Endodermal cell (in vitro differentiated cells): ENCODE data around the gene MPST. TPM values are rescaled to one million over a fixed set of nuclear protein-coding genes. Genes with fewer than 3 reads are reported as not detected.

ENCODE experiments used
- DNase-seq: peaks from one replicate; pipeline ENCODE4 v3.0.0-alpha.2; 2017
- H3K27ac ChIP-seq: 2 replicates; pipeline ENCODE4 v1.5.1; 2013; ENCODE audit warnings: mild to moderate bottlenecking, low read depth, low read length, moderate library complexity
- H3K27me3 ChIP-seq: 2 replicates; pipeline ENCODE4 v1.6.1; 2013; ENCODE audit warnings: mild to moderate bottlenecking, low read length, moderate library complexity; ENCODE audit not compliant: insufficient read depth, control insufficient read depth, poor library complexity, severe bottlenecking
- H3K36me3 ChIP-seq: 2 replicates; pipeline ENCODE4 v1.7.0; 2013; ENCODE audit warnings: mild to moderate bottlenecking, low read length, moderate library complexity; ENCODE audit not compliant: control insufficient read depth, insufficient read depth
- H3K4me1 ChIP-seq: one replicate; pipeline ENCODE4 v1.7.0; 2013; ENCODE audit warnings: low read length; ENCODE audit not compliant: control insufficient read depth, insufficient read depth
- H3K4me3 ChIP-seq: 2 replicates; pipeline ENCODE4 v1.5.1; 2013; ENCODE audit warnings: mild to moderate bottlenecking, low read length, moderate library complexity
- H3K9ac ChIP-seq: 2 replicates; pipeline ENCODE4 v1.6.1; 2013; ENCODE audit warnings: mild to moderate bottlenecking, low read length, moderate library complexity; ENCODE audit not compliant: poor library complexity, severe bottlenecking; ENCODE audit errors: extremely low read depth
- H3K9me3 ChIP-seq: 2 replicates; pipeline ENCODE4 v1.6.1; 2013; ENCODE audit warnings: mild to moderate bottlenecking, low read length, moderate library complexity; ENCODE audit not compliant: control insufficient read depth
- H3K27ac Mint-ChIP-seq: 2 replicates; pipeline ENCODE4 v1.8.0; 2020; ENCODE audit warnings: mixed read lengths
- H3K27me3 Mint-ChIP-seq: 2 replicates; pipeline ENCODE4 v1.8.0; 2021; ENCODE audit warnings: mild to moderate bottlenecking, mixed read lengths; ENCODE audit not compliant: insufficient read depth
- H3K36me3 Mint-ChIP-seq: 2 replicates; pipeline ENCODE4 v1.8.0; 2020; ENCODE audit warnings: low read depth, mixed read lengths
- H3K4me1 Mint-ChIP-seq: 2 replicates; pipeline ENCODE4 v1.8.0; 2020; ENCODE audit warnings: mixed read lengths
- H3K4me3 Mint-ChIP-seq: 2 replicates; pipeline ENCODE4 v1.8.0; 2020; ENCODE audit warnings: mild to moderate bottlenecking, moderate library complexity, mixed read lengths
- H3K9me3 Mint-ChIP-seq: 2 replicates; pipeline ENCODE4 v1.8.0; 2020; ENCODE audit warnings: mild to moderate bottlenecking, mixed read lengths
- CTCF ChIP-seq: fragments of 200-600 bp; sonication (generic); conservative IDR thresholded peaks from 2 replicates; pipeline ENCODE4 v1.5.0; 2021; ENCODE audit warnings: antibody characterized with exemption, mild to moderate bottlenecking
- WGBS, 2 experiments: methylation state at CpG; one replicate each; pipeline versions ENCODE4 v1.1.5 to v1.1.7; 2013; ENCODE audit warnings: missing lambda C conversion rate in 2 of 2, mixed read lengths in 1 of 2; ENCODE audit not compliant: insufficient coverage in 1 of 2, insufficient read length in 1 of 2; 5-methylcytosine and 5-hydroxymethylcytosine counted together
- total RNA-seq, 2 donors: library from RNA; stranded (reverse); fragmentation: NEBNext Ultra II Directional in 1 of 2; extraction: Animal tissue kit (Norgen Biotek cat#: 25700) in 1 of 2; gene quantifications; 2 replicates in 1 of 2; 3 replicates in 1 of 2; pipeline ENCODE4 v1.2.1, GENCODE V29; 2021

The MPST gene
- total RNA-seq, 2 donors from 2014 or later, result 71.7 to 74.6 TPM

- H3K4me3 Mint-ChIP-seq, result no peak overlapping the region
- Histone ChIP-seq H3K4me3 (no peak overlapping the region), H3K9me3 (no peaks in the 10 kb centered on the region), H3K36me3 (no peaks in the 10 kb centered on the region), H3K9ac (no peak overlapping the region), H3K27ac (no peak overlapping the region), H3K27me3 (peaks cover 5% of the 10 kb centered on the region), H3K4me1 (no peaks in the 10 kb centered on the region)
- TF ChIP-seq CTCF, result no peak
- no peaks in the 10 kb centered on the region for H3K4me1 Mint-ChIP-seq
- H3K27ac Mint-ChIP-seq, result no peak overlapping the region
- 86 to 89% methylated on average over 9 to 12 of the region's 12 CpGs for WGBS, 2 experiments
- peak; percentile 28 for DNase-seq
- H3K36me3 Mint-ChIP-seq, result no peaks in the 10 kb centered on the region
- H3K27me3 Mint-ChIP-seq, result peaks cover 36% of the 10 kb centered on the region
- H3K9me3 Mint-ChIP-seq, result peaks cover 1% of the 10 kb centered on the region
Measured at GRCh38 chr22:37001826-37002225, 17.7 kb upstream of the MPST start.

- DNase-seq, result no peak
- H3K4me3 Mint-ChIP-seq, result no peak overlapping the region
- peaks cover 43% of the 10 kb centered on the region for H3K27me3 Mint-ChIP-seq
- Histone ChIP-seq H3K36me3 (no peaks in the 10 kb centered on the region), H3K27me3 (peaks cover 14% of the 10 kb centered on the region), H3K4me1 (no peaks in the 10 kb centered on the region), H3K9ac (no peak overlapping the region), H3K9me3 (no peaks in the 10 kb centered on the region), H3K4me3 (no peak overlapping the region), H3K27ac (no peak overlapping the region)
- H3K4me1 Mint-ChIP-seq, result no peaks in the 10 kb centered on the region
- 88 to 89% methylated on average over 5 to 7 of the region's 7 CpGs for whole genome bisulfite sequencing, 2 experiments
- peaks cover 1% of the 10 kb centered on the region for H3K9me3 Mint-ChIP-seq
- no peaks in the 10 kb centered on the region for H3K36me3 Mint-ChIP-seq
- TF ChIP-seq CTCF, result no peak
- no peak overlapping the region for H3K27ac Mint-ChIP-seq
Measured at GRCh38 chr22:37002633-37003032, 16.9 kb upstream of the MPST start.

- 60 to 63% methylated on average over 1 to 2 of the region's 2 CpGs for WGBS, 2 experiments
- Mint-ChIP-seq H3K4me3 (no peak overlapping the region), H3K36me3 (no peaks in the 10 kb centered on the region), H3K27ac (no peak overlapping the region), H3K27me3 (peaks cover 54% of the 10 kb centered on the region), H3K4me1 (no peaks in the 10 kb centered on the region), H3K9me3 (peaks cover 1% of the 10 kb centered on the region)
- H3K9ac ChIP-seq, result no peak overlapping the region
- H3K9me3 ChIP-seq, result no peaks in the 10 kb centered on the region
- H3K27ac ChIP-seq, result peak overlapping the region; percentile 7
- H3K27me3 ChIP-seq, result peaks cover 14% of the 10 kb centered on the region
- no peak for DNase-seq
- H3K4me1 ChIP-seq, result no peaks in the 10 kb centered on the region
- H3K4me3 ChIP-seq, result no peak overlapping the region
- no peaks in the 10 kb centered on the region for H3K36me3 ChIP-seq
- TF ChIP-seq CTCF, result no peak
Measured at GRCh38 chr22:37007651-37008050, 11.9 kb upstream of the MPST start.
